GM21576 (cell line): ENCODE results near the gene MYO5B.

Source experiments
- ATAC-seq: cut with Tn5 transposase; IDR thresholded peaks from one replicate; pipeline ENCODE4 v1.9.1; 2021; ENCODE audit warnings: mild to moderate bottlenecking, moderate library complexity; ENCODE audit not compliant: unreplicated experiment

The MYO5B gene

DNA sequence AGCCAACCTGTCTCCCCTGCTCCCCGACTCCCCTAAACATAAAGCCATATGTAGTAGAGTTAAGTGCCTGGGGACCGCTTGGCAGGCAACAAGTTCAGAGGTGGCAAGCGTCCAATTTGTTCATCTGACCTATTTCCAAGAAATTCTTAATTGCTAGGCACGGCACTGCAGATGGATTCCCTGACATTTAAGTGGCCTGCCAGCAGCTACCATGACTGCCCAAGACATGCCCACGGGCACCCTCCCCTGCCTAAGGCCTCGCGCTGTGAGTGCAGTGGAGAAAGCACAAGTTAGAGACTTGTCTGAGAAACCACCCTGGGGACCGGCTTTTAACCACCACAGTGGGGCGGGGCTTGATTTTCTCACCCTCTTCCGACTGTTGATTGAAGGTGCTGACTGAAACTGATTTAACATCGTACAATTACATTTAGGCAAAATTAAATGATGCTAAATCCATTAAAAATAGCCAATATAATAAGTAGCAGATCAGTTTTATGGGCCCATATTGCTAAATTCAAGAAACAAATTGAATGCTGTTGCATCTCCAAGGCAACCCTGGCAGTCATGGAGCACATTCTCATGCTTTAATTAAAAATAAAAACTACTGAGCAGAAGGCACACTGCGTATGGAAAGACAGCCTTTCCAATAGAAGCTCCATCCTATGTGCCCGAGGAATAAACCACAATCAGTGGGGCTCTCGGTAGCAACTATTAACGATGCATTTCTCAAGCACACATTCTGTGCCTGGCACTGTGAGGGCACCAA, 218.0 kb downstream of the MYO5B start:
- ATAC-seq: no peak

GRCh38 chr18:49976001-49976400, 218.9 kb downstream of the MYO5B start:
- no peak for ATAC-seq

DNA sequence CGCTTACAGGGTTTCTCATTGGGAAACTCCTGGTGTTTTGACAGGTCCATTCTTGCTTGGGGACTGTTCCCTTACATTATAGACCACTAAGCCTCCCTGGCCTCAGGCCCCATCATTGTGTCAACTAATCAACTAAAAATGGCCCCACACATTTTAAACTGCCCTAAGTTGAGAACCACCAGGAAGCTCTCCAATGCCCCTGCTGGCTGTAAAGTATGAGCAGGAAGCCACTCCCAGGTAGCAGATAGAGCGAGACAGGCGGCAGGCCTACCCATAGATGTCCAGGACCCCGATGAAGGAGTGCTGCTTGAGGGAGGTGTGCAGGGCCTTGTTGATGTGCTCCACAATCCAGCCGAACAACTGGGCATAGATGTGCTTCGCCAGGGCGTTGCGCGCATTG, 220.9 kb downstream of the MYO5B start:
- ATAC-seq: no peak

DNA sequence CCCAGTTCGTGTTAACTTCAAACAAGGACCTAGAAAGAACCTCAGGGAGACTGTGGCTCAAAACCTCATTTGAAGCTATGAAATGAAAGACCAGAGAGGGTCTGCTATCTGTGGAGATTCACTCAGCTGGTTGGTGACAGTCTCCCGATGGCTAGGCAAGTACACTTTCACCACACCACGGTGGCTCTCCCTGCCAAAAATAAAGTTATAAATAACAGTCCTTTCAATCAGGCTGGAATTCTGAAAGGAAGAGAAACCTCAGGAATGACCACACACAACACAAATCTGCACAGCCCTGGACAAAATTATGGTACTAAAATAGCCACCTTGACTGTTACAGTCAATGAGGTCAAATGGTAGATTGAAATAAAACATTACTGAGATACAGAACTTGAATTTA, 221.4 kb downstream of the MYO5B start:
- no peak for ATAC-seq

DNA sequence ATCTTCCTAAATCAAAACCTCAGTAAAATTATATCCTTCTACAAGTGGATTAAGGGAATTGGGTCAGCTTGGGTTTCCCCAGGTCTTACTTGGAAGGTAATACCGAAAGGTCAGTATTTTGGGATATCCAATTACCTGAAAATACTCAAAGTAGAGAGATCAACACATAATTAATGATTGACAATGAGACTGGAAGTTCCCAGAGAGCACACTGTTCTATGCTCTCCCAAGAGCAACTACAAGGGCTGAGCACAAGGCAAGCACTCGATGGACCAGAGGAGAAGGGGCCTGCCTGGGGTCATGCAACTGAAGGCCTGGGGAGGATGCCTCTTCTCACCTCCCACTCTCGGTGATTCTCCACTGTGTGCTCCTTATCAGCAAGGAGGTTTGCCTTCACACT, 222.4 kb downstream of the MYO5B start:
- ATAC-seq: no peak

- no peak for ATAC-seq
Observed at GRCh38 chr18:49971462-49971861, 223.5 kb downstream of the MYO5B start.

- no peak for ATAC-seq
Observed at GRCh38 chr18:49970319-49970718, 224.6 kb downstream of the MYO5B start.

DNA sequence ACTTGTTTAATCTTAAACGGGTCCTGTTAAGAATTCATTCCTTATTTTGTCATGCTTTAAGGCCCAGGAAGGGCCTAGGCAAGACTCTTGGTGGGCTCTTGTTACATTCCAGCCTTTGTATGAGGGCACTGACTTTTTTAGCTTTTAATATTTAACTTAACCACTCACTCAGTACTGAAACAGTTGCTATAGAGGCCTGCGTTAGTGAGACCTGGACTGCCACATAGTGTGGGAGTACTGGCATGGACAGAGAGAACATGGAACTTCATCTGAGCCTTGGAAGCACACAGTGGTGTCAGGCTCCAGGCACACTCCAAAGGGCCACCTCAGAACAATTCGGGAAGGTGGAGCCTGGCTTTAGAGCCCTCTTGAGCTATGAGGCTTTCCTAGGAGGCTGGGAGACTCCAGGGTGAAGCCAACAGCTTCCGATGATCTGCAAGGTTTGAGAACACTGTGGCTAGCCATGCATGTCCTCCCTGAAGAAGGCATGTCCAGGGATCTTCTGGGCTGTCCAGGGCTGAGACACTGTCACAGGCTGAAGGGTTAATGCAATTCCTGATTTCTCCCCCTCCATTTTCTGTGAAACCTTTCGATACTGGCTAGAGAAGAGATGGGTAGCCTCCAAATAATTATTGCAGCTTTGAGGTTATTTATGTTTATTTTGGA, 226.2 kb downstream of the MYO5B start:
- no peak for ATAC-seq

DNA sequence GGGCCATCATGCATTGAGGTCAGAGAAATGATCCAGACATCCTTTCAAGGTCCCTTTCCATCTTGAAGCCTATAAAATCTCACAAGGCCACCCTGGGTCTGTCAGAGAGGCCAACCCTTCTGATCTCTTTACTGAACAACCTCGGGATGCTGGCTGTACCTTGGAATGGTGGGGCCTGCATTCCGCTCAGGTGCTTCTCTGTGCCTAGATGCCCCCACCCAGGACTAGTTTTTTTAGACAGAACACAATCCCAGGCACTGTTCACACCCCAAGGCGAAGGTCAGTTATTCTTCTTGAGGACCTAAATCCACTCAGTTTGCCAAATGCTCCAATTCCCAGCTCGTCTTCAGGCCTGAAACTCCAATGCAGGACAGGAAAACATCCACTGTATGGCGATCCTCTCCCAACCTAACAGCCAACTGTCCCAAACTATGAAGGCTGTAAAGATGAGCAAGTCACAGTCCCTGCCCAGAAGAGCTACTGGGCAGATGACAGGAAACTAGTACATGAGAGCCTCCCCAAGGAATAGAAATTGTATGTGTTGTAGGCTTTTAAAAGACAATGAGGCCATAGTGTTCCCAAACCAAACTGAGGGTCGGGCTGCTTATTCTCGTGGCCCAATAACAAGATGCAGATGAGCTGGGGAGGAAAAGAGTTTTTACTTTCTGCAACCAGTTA, 227.2 kb downstream of the MYO5B start:
- ATAC-seq: no peak

- peak; percentile 63 for ATAC-seq
Observed at GRCh38 chr18:49967171-49967570, 227.8 kb downstream of the MYO5B start.

GRCh38 chr18:49966090-49966489, 228.9 kb downstream of the MYO5B start:
- no peak for ATAC-seq

DNA sequence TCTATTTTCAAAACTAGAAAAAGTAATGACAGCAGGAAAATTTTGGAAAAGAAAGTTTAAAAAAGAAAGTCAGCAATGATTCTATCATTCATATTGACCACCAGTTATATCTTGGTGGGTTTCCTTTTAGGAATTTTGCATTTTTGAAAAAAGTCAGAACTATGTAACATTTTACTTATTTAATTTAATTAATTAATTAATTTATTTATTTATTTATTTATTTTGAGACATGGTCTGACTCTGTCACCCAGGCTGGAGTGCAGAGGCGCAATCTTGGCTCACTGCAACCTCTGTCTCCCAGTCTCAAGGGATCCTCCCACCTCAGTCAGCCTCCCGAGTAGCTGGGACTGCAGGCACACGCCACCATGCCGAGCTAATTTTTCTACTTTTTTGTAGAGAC, 231.7 kb downstream of the MYO5B start:
- no peak for ATAC-seq

- no peak for ATAC-seq
Observed at GRCh38 chr18:49961271-49961670, 233.7 kb downstream of the MYO5B start.

- no peak for ATAC-seq
Observed at GRCh38 chr18:49960376-49960775, 234.6 kb downstream of the MYO5B start.

GRCh38 chr18:49959176-49959575, 235.8 kb downstream of the MYO5B start:
- ATAC-seq: peak; percentile 53

- no peak for ATAC-seq
Observed at GRCh38 chr18:49955263-49955662, 239.7 kb downstream of the MYO5B start.

- ATAC-seq: no peak
Observed at GRCh38 chr18:49953391-49953790, 241.6 kb downstream of the MYO5B start.

GRCh38 chr18:49949951-49950395, 245.0 kb downstream of the MYO5B start:
- no peak for ATAC-seq

- no peak for ATAC-seq
Observed at GRCh38 chr18:49948975-49949374, 246.0 kb downstream of the MYO5B start.

GRCh38 chr18:49944663-49945062, 250.3 kb downstream of the MYO5B start:
- no peak for ATAC-seq

- ATAC-seq: no peak
Observed at GRCh38 chr18:49936821-49937220, 258.1 kb downstream of the MYO5B start.

- no peak for ATAC-seq
Observed at GRCh38 chr18:49935215-49935614, 259.7 kb downstream of the MYO5B start.
